Hepatocyte (in vitro differentiated cells): ENCODE measurements around the gene BICD2. TPM values are rescaled to one million over a fixed set of nuclear protein-coding genes. Genes with fewer than 3 reads are reported as not detected.

Experiments used
- DNase-seq: peaks from one replicate; pipeline ENCODE4 v3.0.0-alpha.2; 2016; ENCODE audit warnings: low spot score
- H2AFZ ChIP-seq: fragments of 200-600 bp; sonication (generic); 2 replicates; pipeline ENCODE4 v1.6.0; 2016; ENCODE audit warnings: antibody characterized with exemption, mild to moderate bottlenecking
- H3K27ac ChIP-seq: fragments of 200-600 bp; sonication (generic); 2 replicates; pipeline ENCODE4 v1.5.1; 2016; ENCODE audit warnings: mild to moderate bottlenecking
- H3K27me3 ChIP-seq: fragments of 200-600 bp; sonication (generic); 2 replicates; pipeline ENCODE4 v1.6.1; 2016
- H3K36me3 ChIP-seq: fragments of 200-600 bp; sonication (generic); replicated peaks from 2 replicates; pipeline ENCODE4 v1.5.1; 2016; ENCODE audit warnings: low read depth; ENCODE audit not compliant: insufficient read depth
- H3K4me1 ChIP-seq: fragments of 200-600 bp; sonication (generic); 2 replicates; pipeline ENCODE4 v1.5.1; 2016; ENCODE audit warnings: mild to moderate bottlenecking, moderate library complexity; ENCODE audit not compliant: insufficient read depth
- H3K4me2 ChIP-seq: fragments of 200-600 bp; sonication (generic); 2 replicates; pipeline ENCODE4 v1.6.0; 2016
- H3K4me3 ChIP-seq: fragments of 200-600 bp; sonication (generic); 2 replicates; pipeline ENCODE4 v1.5.1; 2016; ENCODE audit warnings: mild to moderate bottlenecking
- H3K79me2 ChIP-seq: fragments of 200-600 bp; sonication (generic); 2 replicates; pipeline ENCODE4 v1.6.0; 2017; ENCODE audit warnings: mild to moderate bottlenecking
- H3K9me2 ChIP-seq: fragments of 200-600 bp; sonication (generic); replicated peaks from 2 replicates; pipeline ENCODE4 v1.6.0; 2017; ENCODE audit warnings: mild to moderate bottlenecking; ENCODE audit not compliant: insufficient read depth
- H3K9me3 ChIP-seq: fragments of 200-600 bp; sonication (generic); 2 replicates; pipeline ENCODE4 v1.5.1; 2016; ENCODE audit warnings: low read depth, mild to moderate bottlenecking
- H4K20me1 ChIP-seq: fragments of 200-600 bp; sonication (generic); 2 replicates; pipeline ENCODE4 v1.6.0; 2016; ENCODE audit warnings: mild to moderate bottlenecking; ENCODE audit not compliant: insufficient read depth, poor library complexity, severe bottlenecking
- CTCF ChIP-seq: fragments of 200-600 bp; sonication (generic); IDR thresholded peaks from 2 replicates; pipeline ENCODE4 v1.5.1; 2016; ENCODE audit warnings: antibody characterized with exemption, mild to moderate bottlenecking; ENCODE audit not compliant: poor library complexity
- EZH2 ChIP-seq: fragments of 200-600 bp; sonication (generic); IDR thresholded peaks from 2 replicates; pipeline ENCODE4 v1.6.1; 2016; ENCODE audit warnings: antibody characterized with exemption, mild to moderate bottlenecking, borderline replicate concordance
- EZH2phosphoT487 ChIP-seq: fragments of 200-600 bp; sonication (generic); IDR thresholded peaks from one replicate; pipeline ENCODE4 v1.6.1; 2018; ENCODE audit warnings: antibody characterized with exemption, mild to moderate bottlenecking, low read depth, moderate library complexity; ENCODE audit not compliant: unreplicated experiment, severe bottlenecking
- WGBS: methylation state at CpG from one replicate; pipeline ENCODE4 v1.1.6; 2016; ENCODE audit warnings: low lambda C conversion rate; ENCODE audit errors: missing lambda C conversion rate; 5-methylcytosine and 5-hydroxymethylcytosine counted together
- polyA plus RNA-seq: library from polyadenylated mRNA; unstranded; fragments of >200 nt; fragmentation: Nextera tagmentation; extraction: Ambion mirVana; gene quantifications from 2 replicates; pipeline ENCODE4 v1.2.1, GENCODE V29; 2016
- total RNA-seq: library from RNA; depleted of rRNA; stranded (reverse); fragments of >200 nt; gene quantifications from 2 replicates; pipeline ENCODE4 v1.2.3, GENCODE V29; 2014

The BICD2 gene
- total and polyA plus RNA-seq, 2 experiments from 2014 or later, result 13.2 to 25.7 TPM

- Histone ChIP-seq H3K79me2 (peaks cover 87% of the 10 kb centered on the region), H3K27ac (no peak overlapping the region), H3K4me1 (no peaks in the 10 kb centered on the region), H3K27me3 (no peaks in the 10 kb centered on the region), H3K4me2 (no peak overlapping the region), H3K4me3 (no peak overlapping the region), H3K9me3 (no peaks in the 10 kb centered on the region), H4K20me1 (peaks cover 10% of the 10 kb centered on the region), H3K36me3 (no peaks in the 10 kb centered on the region), H3K9me2 (no peaks in the 10 kb centered on the region), H2AFZ (no peak overlapping the region)
- no peak for DNase-seq
- TF ChIP-seq EZH2phosphoT487, result no peak
- no peak for TF ChIP-seq EZH2
- no peak for TF ChIP-seq CTCF
- 91% methylated on average over 4 of the region's 4 CpGs for WGBS
These were observed 11.7 kb downstream of the BICD2 start for GRCh38 chr9:92752812-92753404.

GRCh38 chr9:92749934-92750315, 14.7 kb downstream of the BICD2 start:
- no peak overlapping the region for H3K4me3 ChIP-seq
- no peaks in the 10 kb centered on the region for H3K36me3 ChIP-seq
- no peaks in the 10 kb centered on the region for H3K27me3 ChIP-seq
- H3K27ac ChIP-seq, result no peak overlapping the region
- no peaks in the 10 kb centered on the region for H3K9me2 ChIP-seq
- peaks cover 25% of the 10 kb centered on the region for H4K20me1 ChIP-seq
- TF ChIP-seq EZH2phosphoT487, result no peak
- TF ChIP-seq CTCF, result no peak
- TF ChIP-seq EZH2, result no peak
- no peaks in the 10 kb centered on the region for H3K9me3 ChIP-seq
- no peak for DNase-seq
- H2AFZ ChIP-seq, result no peak overlapping the region
- H3K4me2 ChIP-seq, result no peak overlapping the region
- H3K4me1 ChIP-seq, result no peaks in the 10 kb centered on the region
- WGBS, result 88% methylated on average over 6 of the region's 6 CpGs
- H3K79me2 ChIP-seq, result peaks cover 96% of the 10 kb centered on the region

- TF ChIP-seq CTCF, result no peak
- TF ChIP-seq EZH2, result no peak
- no peak for TF ChIP-seq EZH2phosphoT487
- H3K9me3 ChIP-seq, result no peaks in the 10 kb centered on the region
- H3K79me2 ChIP-seq, result peaks cover 99% of the 10 kb centered on the region
- no peak overlapping the region for H3K4me2 ChIP-seq
- no peaks in the 10 kb centered on the region for H3K4me1 ChIP-seq
- H3K27ac ChIP-seq, result no peak overlapping the region
- 85% methylated on average over 12 of the region's 12 CpGs for WGBS
- no peaks in the 10 kb centered on the region for H3K9me2 ChIP-seq
- H2AFZ ChIP-seq, result no peak overlapping the region
- H4K20me1 ChIP-seq, result peaks cover 31% of the 10 kb centered on the region
- no peaks in the 10 kb centered on the region for H3K27me3 ChIP-seq
- H3K36me3 ChIP-seq, result no peaks in the 10 kb centered on the region
- H3K4me3 ChIP-seq, result no peak overlapping the region
- DNase-seq, result no peak
These were observed 15.3 kb downstream of the BICD2 start for GRCh38 chr9:92749071-92749933.
